Tibial nerve (tissue), 4 donors: Measurements from ENCODE around the gene CDH4.

Experiments used
- CTCF ChIP-seq, 5 experiments: fragments of 200-600 bp in 3 of 5; fragments of 450-650 bp in 2 of 5; sonication (generic) in 3 of 5; IDR thresholded peaks; one replicate each; pipeline ENCODE4 v1.5.1; 2016 to 2019; ENCODE audit warnings: antibody characterized with exemption in 5 of 5, mild to moderate bottlenecking in 3 of 5, moderate library complexity in 2 of 5
- EP300 ChIP-seq, 2 donors: sonication (generic); formaldehyde crosslinking; IDR thresholded peaks; one replicate each; pipeline ENCODE4 v1.6.1; 2017; ENCODE audit warnings: antibody characterized with exemption in 2 of 2, mild to moderate bottlenecking in 1 of 2
- POLR2A ChIP-seq, 2 donors: fragments of 450-650 bp; IDR thresholded peaks; one replicate each; pipeline ENCODE4 v1.6.1; 2017; ENCODE audit warnings: antibody characterized with exemption in 2 of 2, mild to moderate bottlenecking in 2 of 2, moderate library complexity in 2 of 2

- TF ChIP-seq POLR2A (IDR thresholded peaks at IDR 0.05) (no peak), CTCF (IDR thresholded peaks at IDR 0.05) (no peak), EP300 (IDR thresholded peaks at IDR 0.05) (no peak)
Measured at GRCh38 chr20:61733891-61734732, 482.1 kb downstream of the CDH4 start.
